ENCODE measurements around the gene IGSF9. TPM values are rescaled to one million over a fixed set of nuclear protein-coding genes. Genes with fewer than 3 reads are reported as not detected.

IGSF9 gene
- total RNA-seq, 1 experiment from 2014 or later: 21.2 TPM

GRCh38 chr1:159992161-159992560 is 46.7 kb upstream of the IGSF9 start:
- H3K27me3 Mint-ChIP-seq (ENCODE audit: insufficient read depth, unreplicated experiment): no peaks in the 10 kb centered on the region

GRCh38 chr1:159991513-159991912 is 46.1 kb upstream of the IGSF9 start:
- DNase-seq: peak; percentile 49 to 63
- Mint-ChIP-seq H3K4me1 (ENCODE audit: low read depth, unreplicated experiment) (peaks cover 8% of the 10 kb centered on the region), H3K4me3 (ENCODE audit: unreplicated experiment) (peak overlapping the region; percentile 52), H3K27me3 (ENCODE audit: insufficient read depth, unreplicated experiment) (no peaks in the 10 kb centered on the region), H3K9me3 (ENCODE audit: unreplicated experiment) (no peaks in the 10 kb centered on the region), H3K27ac (ENCODE audit: unreplicated experiment) (peak overlapping the region; percentile 45), H3K36me3 (ENCODE audit: insufficient read depth, unreplicated experiment) (no peaks in the 10 kb centered on the region)
- H3K4me1 ChIP-seq: peaks cover 14% of the 10 kb centered on the region
- ChIA-PET POLR2A (interaction anchor here (0.6 to 1.4 kb wide), 3 partner anchors 15 to 63 kb away, joined by 3 to 4 read pairs (median 4); no protein-coding TSS in a partner anchor), CTCF (interaction anchor here (0.8 to 1.4 kb wide), 6 partner anchors 15 to 94 kb away, joined by 3 to 10 read pairs (median 4); partner anchors contain the start of gene IGSF9)
- no TSS peak for BruUV-seq (replicated peaks)
- H3K36me3 ChIP-seq (ENCODE audit: control insufficient read depth, insufficient read depth, low read length): no peaks in the 10 kb centered on the region
- no peak for TF ChIP-seq CTCF (IDR thresholded peaks at IDR 0.05; ENCODE audit: insufficient read depth in 1 of 2, low read depth in 1 of 2, low read length in 1 of 2, severe bottlenecking in 1 of 2, unreplicated experiment in 1 of 2)
- no peaks in the 10 kb centered on the region for H3K9me3 ChIP-seq
- H3K27me3 ChIP-seq (replicated peaks; ENCODE audit: control insufficient read depth, insufficient read depth, low read length): no peaks in the 10 kb centered on the region
- intact Hi-C loops (cut with micrococcal nuclease; ENCODE audit: unreplicated experiment): loop anchor here (1.0 kb wide), 2 partner anchors 15 to 20 kb away; no protein-coding TSS in a partner anchor
- H3K4me3 ChIP-seq (ENCODE audit: low read depth, low read length): no peak overlapping the region

More at GRCh38 chr1:159992161-159992560, 46.7 kb upstream of the IGSF9 start:
- no peaks in the 10 kb centered on the region for H3K9me3 Mint-ChIP-seq (ENCODE audit: unreplicated experiment)
- POLR2A ChIA-PET: interaction anchor here (1.1 to 1.4 kb wide), 2 partner anchors 46 to 62 kb away, joined by 3 to 4 read pairs; no protein-coding TSS in a partner anchor
- Histone ChIP-seq H3K4me1 (peaks cover 14% of the 10 kb centered on the region), H3K4me3 (ENCODE audit: low read depth, low read length) (no peak overlapping the region), H3K36me3 (ENCODE audit: control insufficient read depth, insufficient read depth, low read length) (no peaks in the 10 kb centered on the region), H3K9me3 (no peaks in the 10 kb centered on the region), H3K27me3 (replicated peaks; ENCODE audit: control insufficient read depth, insufficient read depth, low read length) (no peaks in the 10 kb centered on the region)
- H3K4me1 Mint-ChIP-seq (ENCODE audit: low read depth, unreplicated experiment): peaks cover 8% of the 10 kb centered on the region
- no peak for DNase-seq
- H3K4me3 Mint-ChIP-seq (ENCODE audit: unreplicated experiment): no peak overlapping the region
- TF ChIP-seq CTCF (IDR thresholded peaks at IDR 0.05; ENCODE audit: insufficient read depth in 1 of 2, low read depth in 1 of 2, low read length in 1 of 2, severe bottlenecking in 1 of 2, unreplicated experiment in 1 of 2): no peak
- intact Hi-C loops (cut with micrococcal nuclease; ENCODE audit: unreplicated experiment): no loop called here
- H3K27ac Mint-ChIP-seq (ENCODE audit: unreplicated experiment): peak overlapping the region; percentile 45
- CTCF ChIA-PET: interaction anchor here (1.0 to 1.4 kb wide), 5 partner anchors 14 to 52 kb away, joined by 3 to 10 read pairs (median 4); partner anchors contain the start of gene IGSF9
- BruUV-seq (replicated peaks): no TSS peak
- no peaks in the 10 kb centered on the region for H3K36me3 Mint-ChIP-seq (ENCODE audit: insufficient read depth, unreplicated experiment)

DNA sequence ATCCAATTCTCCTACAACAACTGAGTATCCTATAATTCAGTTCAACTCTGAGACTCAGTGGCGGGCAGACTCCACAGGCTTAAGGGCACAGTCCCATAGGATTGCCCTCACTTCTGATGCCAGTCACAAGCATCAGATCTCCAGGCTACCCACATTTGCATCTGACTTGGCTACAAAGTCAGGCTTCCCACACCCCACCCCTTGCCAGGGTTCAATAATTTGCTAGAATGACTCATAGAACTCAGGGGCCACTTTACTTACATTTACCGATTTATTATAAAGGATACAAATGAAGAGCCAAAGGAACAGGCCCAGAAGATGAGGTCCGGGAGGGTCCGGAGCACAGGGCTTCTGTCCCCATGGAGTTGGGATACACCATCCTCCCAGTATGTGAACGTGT is 44.6 kb upstream of the IGSF9 start:
- no TSS peak for BruUV-seq (replicated peaks)
- no peak for DNase-seq
- intact Hi-C loops (cut with micrococcal nuclease; ENCODE audit: unreplicated experiment): no loop called here
- Histone ChIP-seq H3K4me3 (ENCODE audit: low read depth, low read length) (no peak overlapping the region), H3K4me1 (peaks cover 14% of the 10 kb centered on the region), H3K9me3 (no peaks in the 10 kb centered on the region), H3K27me3 (replicated peaks; ENCODE audit: control insufficient read depth, insufficient read depth, low read length) (no peaks in the 10 kb centered on the region), H3K36me3 (ENCODE audit: control insufficient read depth, insufficient read depth, low read length) (no peaks in the 10 kb centered on the region)
- Mint-ChIP-seq H3K27ac (ENCODE audit: unreplicated experiment) (no peak overlapping the region), H3K4me1 (ENCODE audit: low read depth, unreplicated experiment) (peaks cover 8% of the 10 kb centered on the region), H3K27me3 (ENCODE audit: insufficient read depth, unreplicated experiment) (no peaks in the 10 kb centered on the region), H3K36me3 (ENCODE audit: insufficient read depth, unreplicated experiment) (no peaks in the 10 kb centered on the region), H3K9me3 (ENCODE audit: unreplicated experiment) (no peaks in the 10 kb centered on the region), H3K4me3 (ENCODE audit: unreplicated experiment) (no peak overlapping the region)
- POLR2A ChIA-PET: no interaction called here
- no peak for TF ChIP-seq CTCF (IDR thresholded peaks at IDR 0.05; ENCODE audit: insufficient read depth in 1 of 2, low read depth in 1 of 2, low read length in 1 of 2, severe bottlenecking in 1 of 2, unreplicated experiment in 1 of 2)
- CTCF ChIA-PET: no interaction called here

Data from Caco-2 (cell line).